ENCODE measurements around the gene USP11.

DNA sequence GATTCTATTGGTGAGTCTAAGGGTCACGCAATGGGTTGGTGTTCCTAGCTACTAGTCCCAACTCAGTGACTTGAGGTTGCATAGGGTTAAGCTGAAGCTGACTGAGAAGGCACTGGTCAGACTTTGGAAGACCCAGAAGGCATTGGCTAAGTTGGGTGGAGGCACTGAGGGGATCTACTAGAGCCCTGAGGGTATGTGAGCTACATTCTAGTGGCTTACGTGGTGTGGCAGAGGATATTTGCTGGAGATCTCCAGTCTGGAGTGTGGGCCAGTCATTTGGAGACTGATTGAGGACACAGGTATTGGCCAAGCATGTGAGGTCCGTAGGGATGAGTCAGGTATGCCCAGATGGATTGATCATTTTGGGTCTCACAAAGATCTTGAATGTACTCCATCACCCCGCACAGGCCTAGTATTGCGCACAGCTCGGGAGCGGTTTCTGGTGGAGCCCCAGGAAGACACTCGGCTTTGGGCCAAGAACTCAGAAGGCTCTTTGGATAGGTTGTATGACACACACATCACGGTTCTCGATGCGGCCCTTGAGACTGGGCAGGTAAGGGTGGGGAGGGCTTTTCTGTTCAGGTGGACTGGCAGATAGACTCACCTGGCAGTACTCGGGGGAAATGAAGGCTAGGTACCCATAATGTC, 7.2 kb downstream of the USP11 start:
- TF ChIP-seq, protein P1, sequence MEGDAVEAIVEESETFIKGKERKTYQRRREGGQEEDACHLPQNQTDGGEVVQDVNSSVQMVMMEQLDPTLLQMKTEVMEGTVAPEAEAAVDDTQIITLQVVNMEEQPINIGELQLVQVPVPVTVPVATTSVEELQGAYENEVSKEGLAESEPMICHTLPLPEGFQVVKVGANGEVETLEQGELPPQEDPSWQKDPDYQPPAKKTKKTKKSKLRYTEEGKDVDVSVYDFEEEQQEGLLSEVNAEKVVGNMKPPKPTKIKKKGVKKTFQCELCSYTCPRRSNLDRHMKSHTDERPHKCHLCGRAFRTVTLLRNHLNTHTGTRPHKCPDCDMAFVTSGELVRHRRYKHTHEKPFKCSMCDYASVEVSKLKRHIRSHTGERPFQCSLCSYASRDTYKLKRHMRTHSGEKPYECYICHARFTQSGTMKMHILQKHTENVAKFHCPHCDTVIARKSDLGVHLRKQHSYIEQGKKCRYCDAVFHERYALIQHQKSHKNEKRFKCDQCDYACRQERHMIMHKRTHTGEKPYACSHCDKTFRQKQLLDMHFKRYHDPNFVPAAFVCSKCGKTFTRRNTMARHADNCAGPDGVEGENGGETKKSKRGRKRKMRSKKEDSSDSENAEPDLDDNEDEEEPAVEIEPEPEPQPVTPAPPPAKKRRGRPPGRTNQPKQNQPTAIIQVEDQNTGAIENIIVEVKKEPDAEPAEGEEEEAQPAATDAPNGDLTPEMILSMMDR (IDR thresholded peaks at IDR 0.05), result no peak
- no peak for TF ChIP-seq POLR2A (IDR thresholded peaks at IDR 0.05)

All from testis (tissue), 2 donors.